Activated T-cell treated with anti-CD3 and anti-CD28 coated beads, Interleukin-2, amount 50 U/mL, for 24 hours (primary cell): Measurements from ENCODE around the gene CDH10.

Experiments
- DNase-seq: peaks from one replicate; pipeline ENCODE4 v3.0.0-alpha.2; 2020
- H3K27ac Mint-ChIP-seq: 2 replicates; pipeline ENCODE4 v1.8.0; 2020; ENCODE audit warnings: mild to moderate bottlenecking, mixed read lengths
- H3K27me3 Mint-ChIP-seq: 2 replicates; pipeline ENCODE4 v1.8.0; 2020; ENCODE audit warnings: mixed read lengths
- H3K36me3 Mint-ChIP-seq: 2 replicates; pipeline ENCODE4 v1.8.0; 2020; ENCODE audit warnings: low read depth, mixed read lengths
- H3K4me1 Mint-ChIP-seq: 2 replicates; pipeline ENCODE4 v1.8.0; 2020; ENCODE audit warnings: low read depth, mixed read lengths
- H3K4me3 Mint-ChIP-seq: 2 replicates; pipeline ENCODE4 v1.8.0; 2020; ENCODE audit warnings: mild to moderate bottlenecking, moderate library complexity, mixed read lengths
- H3K9me3 Mint-ChIP-seq: 2 replicates; pipeline ENCODE4 v1.8.0; 2020; ENCODE audit warnings: mixed read lengths

CDH10 gene

DNA sequence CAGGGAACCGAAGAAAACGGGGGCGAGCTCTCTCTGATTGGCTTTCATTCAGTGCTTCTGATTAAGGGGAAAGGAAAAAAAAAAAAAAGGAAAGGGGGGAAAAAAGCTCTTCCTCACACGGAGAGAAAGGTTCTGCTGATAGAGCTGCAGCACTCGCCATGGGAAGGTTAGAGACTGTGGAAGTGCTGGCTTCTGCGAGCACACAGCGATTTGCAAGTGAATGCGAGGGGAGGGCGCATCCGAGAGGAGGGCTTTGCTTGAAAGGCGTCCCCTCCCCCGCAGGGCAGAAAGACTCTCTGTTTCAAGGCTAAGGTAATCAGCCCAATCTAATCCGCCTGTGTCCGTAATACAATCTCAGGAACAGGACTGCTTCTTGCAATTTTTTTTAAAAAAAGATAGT lies at the start of gene CDH10:
CDH10 (minus strand) TSS at position 218 of the 400 bp plus-strand sequence. CDS start 51,488 bp downstream, outside the sequence.
- H3K4me1 Mint-ChIP-seq = no peaks in the 10 kb centered on the region
- no peak for DNase-seq
- no peak within 1 kb of the TSS for H3K27ac Mint-ChIP-seq
- no peaks in the 10 kb centered on the region for H3K27me3 Mint-ChIP-seq
- no peak within 1 kb of the TSS for H3K4me3 Mint-ChIP-seq
- no peaks in the 10 kb centered on the region for H3K36me3 Mint-ChIP-seq
- peaks cover 11% of the 10 kb centered on the region for H3K9me3 Mint-ChIP-seq

DNA sequence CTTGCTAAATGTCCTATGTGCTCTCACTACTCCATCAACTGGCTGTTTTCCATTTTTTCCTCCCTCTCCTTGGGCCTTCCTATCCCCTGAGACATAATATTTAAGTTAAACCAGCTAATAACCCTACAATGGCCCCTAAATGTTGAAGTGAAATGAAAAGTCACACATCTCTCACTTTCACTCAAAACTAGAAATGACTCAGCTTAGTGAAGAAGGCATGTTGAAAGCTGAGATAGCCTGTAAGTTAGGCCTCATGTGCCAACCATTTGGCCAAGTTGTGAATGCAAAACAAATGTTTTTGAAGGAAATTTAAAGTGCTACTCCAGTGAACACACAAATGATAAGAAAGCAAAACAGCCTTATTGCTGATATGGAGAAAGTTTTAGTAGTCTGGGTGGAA lies 48.8 kb upstream of the CDH10 start:
- DNase-seq = no peak
- Mint-ChIP-seq H3K36me3 (no peaks in the 10 kb centered on the region), H3K9me3 (peaks cover 23% of the 10 kb centered on the region), H3K4me1 (no peaks in the 10 kb centered on the region), H3K27ac (no peak overlapping the region), H3K27me3 (no peaks in the 10 kb centered on the region), H3K4me3 (no peak overlapping the region)

DNA sequence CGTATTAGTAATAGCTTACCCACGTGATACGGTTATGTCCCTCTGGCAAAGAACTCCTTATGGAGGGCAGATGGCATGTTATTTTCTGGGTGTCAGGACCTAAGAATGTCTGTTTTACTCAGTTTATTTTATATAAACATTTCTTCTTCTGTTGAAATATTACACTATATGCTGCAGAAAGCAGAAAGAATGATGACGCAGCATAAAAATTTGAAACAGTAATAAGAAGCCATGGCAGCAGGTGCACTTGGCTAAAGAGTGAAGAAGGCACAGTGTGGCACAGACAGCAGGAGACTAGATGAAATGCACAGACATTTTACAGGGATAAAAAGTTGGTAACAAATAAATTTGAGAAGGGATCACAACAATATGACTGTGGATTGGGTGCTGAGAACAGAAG lies 46.3 kb upstream of the CDH10 start:
- Mint-ChIP-seq H3K27me3 (no peaks in the 10 kb centered on the region), H3K4me3 (no peak overlapping the region), H3K9me3 (peaks cover 23% of the 10 kb centered on the region), H3K4me1 (no peaks in the 10 kb centered on the region), H3K27ac (no peak overlapping the region), H3K36me3 (no peaks in the 10 kb centered on the region)
- no peak for DNase-seq

DNA sequence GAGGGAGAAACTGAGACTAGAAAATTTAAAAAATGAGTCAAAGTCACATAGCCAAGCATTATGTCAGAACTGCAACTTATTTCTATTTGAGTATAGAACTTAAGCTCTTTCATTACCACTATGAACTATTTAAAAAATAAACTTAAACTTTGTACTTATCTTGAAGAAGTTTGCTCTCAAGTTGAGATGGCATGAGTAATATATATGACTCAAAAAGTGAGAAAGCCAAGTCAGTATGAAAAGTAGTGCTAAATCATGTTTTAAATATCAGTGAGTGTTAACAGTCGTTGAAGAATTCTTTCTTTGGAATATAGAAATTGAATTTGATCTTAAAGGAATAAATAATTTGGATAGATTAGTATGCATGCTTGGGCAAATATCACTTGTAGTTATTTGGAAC lies 36.3 kb upstream of the CDH10 start:
- Mint-ChIP-seq H3K4me1 (no peaks in the 10 kb centered on the region), H3K27ac (no peak overlapping the region), H3K4me3 (no peak overlapping the region), H3K36me3 (no peaks in the 10 kb centered on the region), H3K9me3 (peaks cover 21% of the 10 kb centered on the region), H3K27me3 (no peaks in the 10 kb centered on the region)
- no peak for DNase-seq

DNA sequence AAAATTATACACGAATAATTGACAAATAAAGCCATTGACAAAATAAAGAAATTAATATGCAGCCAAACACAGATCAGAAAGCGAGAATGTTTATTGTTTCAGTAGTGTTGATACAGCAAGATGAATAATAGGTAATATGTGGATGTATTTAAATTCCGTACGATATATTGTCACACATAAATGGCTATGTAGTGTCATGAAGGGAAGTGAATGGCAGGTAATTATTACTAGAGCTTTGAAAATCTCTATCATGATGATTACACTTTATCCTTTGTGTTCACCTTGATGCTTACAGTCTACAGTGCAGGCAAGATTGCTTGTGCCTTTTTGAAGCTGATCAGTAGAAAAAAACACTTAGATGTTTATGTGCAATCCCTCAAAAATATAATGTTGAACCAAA lies 23.3 kb upstream of the CDH10 start:
- Mint-ChIP-seq H3K4me3 (no peak overlapping the region), H3K27ac (no peak overlapping the region), H3K4me1 (no peaks in the 10 kb centered on the region), H3K9me3 (peaks cover 18% of the 10 kb centered on the region), H3K27me3 (no peaks in the 10 kb centered on the region), H3K36me3 (no peaks in the 10 kb centered on the region)
- no peak for DNase-seq

DNA sequence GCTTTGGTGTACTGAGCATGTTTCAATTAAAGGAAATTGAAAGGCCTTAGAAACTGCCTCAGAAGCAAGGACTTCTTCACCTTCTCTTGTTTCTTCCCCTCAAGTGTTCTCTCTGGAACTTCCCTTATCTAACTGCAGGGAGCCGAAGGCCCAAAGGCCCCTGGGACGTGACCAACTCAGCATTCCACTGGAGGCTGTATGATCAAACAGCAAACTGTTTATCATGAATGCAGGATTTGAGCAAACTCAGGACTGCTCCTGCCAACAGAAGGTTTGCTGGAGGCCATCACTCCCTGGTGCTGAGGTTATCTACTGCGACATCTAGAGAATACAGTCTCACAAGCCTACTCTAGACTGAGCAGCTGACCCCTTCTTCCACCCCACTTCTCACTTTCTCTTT lies 4.8 kb upstream of the CDH10 start:
- H3K27ac Mint-ChIP-seq = no peak overlapping the region
- no peaks in the 10 kb centered on the region for H3K27me3 Mint-ChIP-seq
- H3K4me1 Mint-ChIP-seq = no peaks in the 10 kb centered on the region

DNA sequence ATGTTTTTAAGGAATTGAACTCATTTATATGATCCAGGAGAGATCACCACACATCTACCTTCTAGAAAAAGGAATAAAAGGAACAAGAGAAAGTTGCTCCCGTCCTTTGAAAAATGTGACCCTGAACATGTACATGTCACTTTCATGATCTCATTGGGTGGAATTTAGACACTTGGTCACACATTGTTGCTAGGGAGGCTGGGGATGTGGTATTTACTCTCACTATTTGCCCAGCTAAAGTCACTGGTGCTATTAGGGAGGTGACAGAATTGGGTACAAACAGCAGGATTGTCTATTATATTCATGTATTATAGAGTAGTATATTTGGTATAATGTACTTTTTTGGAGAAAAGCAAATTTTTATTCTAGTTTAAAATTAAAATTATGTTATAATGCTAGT lies 2.1 kb upstream of the CDH10 start:
- no peaks in the 10 kb centered on the region for H3K4me1 Mint-ChIP-seq
- no peaks in the 10 kb centered on the region for H3K36me3 Mint-ChIP-seq
- peaks cover 11% of the 10 kb centered on the region for H3K9me3 Mint-ChIP-seq
- H3K27ac Mint-ChIP-seq = no peak overlapping the region
- H3K27me3 Mint-ChIP-seq = no peaks in the 10 kb centered on the region
- no peak for DNase-seq
- H3K4me3 Mint-ChIP-seq = no peak overlapping the region

More for the DNA sequence above, 4.8 kb upstream of the CDH10 start:
- Mint-ChIP-seq H3K36me3 (no peaks in the 10 kb centered on the region), H3K4me3 (no peak overlapping the region), H3K9me3 (peaks cover 14% of the 10 kb centered on the region)
- DNase-seq = no peak

DNA sequence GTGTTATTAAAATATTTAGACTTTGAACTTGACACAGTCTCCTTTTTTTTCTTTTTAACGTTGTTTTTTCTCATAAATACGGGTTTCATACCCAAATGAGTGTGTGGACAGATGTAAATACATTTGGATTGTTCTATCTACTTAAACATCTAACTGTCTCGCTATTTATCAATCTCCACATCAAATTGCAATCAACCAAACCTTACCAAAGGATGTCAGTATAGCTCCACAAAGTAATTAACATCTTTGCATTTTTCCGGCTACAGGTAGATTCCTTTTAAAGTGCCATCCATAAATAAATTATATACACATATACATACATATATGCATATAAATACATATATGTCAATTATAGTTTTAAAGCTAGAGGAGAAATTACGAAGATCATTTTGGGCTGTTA lies 705 bp upstream of the CDH10 start:
- Mint-ChIP-seq H3K4me3 (no peak overlapping the region), H3K27ac (no peak overlapping the region), H3K27me3 (no peaks in the 10 kb centered on the region), H3K4me1 (no peaks in the 10 kb centered on the region), H3K9me3 (peaks cover 11% of the 10 kb centered on the region), H3K36me3 (no peaks in the 10 kb centered on the region)
- no peak for DNase-seq

DNA sequence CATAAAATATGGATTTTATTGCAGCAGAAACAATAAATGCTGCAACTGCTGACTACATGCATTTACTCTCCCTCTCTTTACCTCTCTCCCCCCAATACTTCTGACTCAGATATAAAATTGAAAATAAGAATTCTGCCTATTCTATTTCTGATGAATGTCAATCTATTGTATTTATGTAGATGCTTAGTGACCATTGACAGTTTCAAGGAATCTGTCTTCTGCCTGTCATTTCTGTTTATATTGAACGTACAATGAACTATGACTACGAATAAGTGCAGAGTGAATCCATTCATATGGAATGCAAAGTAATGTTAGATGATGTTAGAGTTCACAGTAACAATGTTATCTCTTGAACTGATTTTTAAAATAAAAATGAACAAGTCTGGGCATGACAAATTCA lies 898 bp downstream of the CDH10 start:
- H3K27me3 Mint-ChIP-seq = no peaks in the 10 kb centered on the region
- peaks cover 7% of the 10 kb centered on the region for H3K9me3 Mint-ChIP-seq
- no peak overlapping the region for H3K4me3 Mint-ChIP-seq
- no peaks in the 10 kb centered on the region for H3K36me3 Mint-ChIP-seq
- no peak overlapping the region for H3K27ac Mint-ChIP-seq
- no peak for DNase-seq
- H3K4me1 Mint-ChIP-seq = no peaks in the 10 kb centered on the region

DNA sequence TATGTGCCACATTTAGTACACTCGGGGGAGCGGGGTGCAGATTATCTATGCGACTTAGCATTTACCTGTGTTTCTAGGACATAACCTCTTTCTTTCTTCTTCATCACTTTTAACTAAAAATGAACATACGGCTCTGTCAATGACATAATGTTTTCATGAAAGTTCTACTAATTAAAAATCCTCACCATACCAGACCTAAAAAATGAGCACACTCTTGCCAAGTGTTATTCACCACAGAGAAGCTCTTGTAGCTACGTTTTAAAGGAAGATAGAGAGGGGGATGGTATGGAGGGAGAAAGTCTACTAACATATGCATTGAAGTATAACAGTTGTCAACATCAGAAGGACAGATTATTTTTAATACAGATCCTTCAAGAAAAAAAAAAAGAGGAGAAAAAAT lies 1.6 kb downstream of the CDH10 start:
- Mint-ChIP-seq H3K27ac (no peak overlapping the region), H3K4me3 (no peak overlapping the region), H3K36me3 (no peaks in the 10 kb centered on the region), H3K4me1 (no peaks in the 10 kb centered on the region), H3K9me3 (peaks cover 5% of the 10 kb centered on the region), H3K27me3 (no peaks in the 10 kb centered on the region)
- DNase-seq = no peak

DNA sequence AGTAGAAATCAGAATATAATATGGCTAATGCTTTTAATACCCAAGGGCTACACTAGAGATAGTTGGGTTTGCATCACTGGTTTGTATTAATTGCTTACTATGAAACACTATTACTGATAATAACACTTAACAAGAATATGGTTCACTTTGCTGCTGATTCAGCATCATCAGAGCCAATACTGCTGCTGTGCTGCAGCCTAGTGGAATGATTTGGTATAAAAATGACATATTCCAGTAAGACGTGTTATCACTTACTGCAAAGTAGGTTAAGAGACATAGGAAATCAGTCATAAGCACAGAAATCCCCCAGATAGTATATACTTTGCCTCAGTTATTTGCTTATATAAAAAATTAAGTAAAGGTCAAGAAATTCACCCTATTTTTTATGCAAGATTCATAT lies 2.8 kb downstream of the CDH10 start:
- no peak overlapping the region for H3K4me3 Mint-ChIP-seq

DNA sequence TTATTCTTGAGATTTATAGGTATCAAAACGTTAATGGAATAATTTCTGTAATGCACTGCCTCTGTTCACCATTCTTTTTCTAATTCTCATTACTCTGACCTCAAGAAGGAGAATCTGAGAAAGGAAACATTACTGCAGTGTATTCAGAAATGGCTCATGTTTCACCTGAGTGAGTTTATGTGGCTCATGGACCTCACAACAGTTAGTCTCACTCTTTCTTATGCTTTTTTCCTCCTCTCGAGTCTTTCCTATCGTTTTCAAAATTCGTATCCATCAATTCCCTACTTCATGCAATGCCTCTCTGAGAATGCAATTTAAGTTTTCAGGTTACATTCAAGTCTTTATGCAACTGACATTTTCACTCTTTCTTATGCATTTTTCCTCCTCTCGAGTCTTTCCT lies 9.6 kb downstream of the CDH10 start:
- Mint-ChIP-seq H3K27ac (no peak overlapping the region), H3K36me3 (no peaks in the 10 kb centered on the region)

More for the DNA sequence above, 2.8 kb downstream of the CDH10 start:
- H3K9me3 Mint-ChIP-seq = peaks cover 3% of the 10 kb centered on the region
- H3K36me3 Mint-ChIP-seq = no peaks in the 10 kb centered on the region
- no peaks in the 10 kb centered on the region for H3K4me1 Mint-ChIP-seq
- DNase-seq = no peak
- H3K27ac Mint-ChIP-seq = no peak overlapping the region
- no peaks in the 10 kb centered on the region for H3K27me3 Mint-ChIP-seq

DNA sequence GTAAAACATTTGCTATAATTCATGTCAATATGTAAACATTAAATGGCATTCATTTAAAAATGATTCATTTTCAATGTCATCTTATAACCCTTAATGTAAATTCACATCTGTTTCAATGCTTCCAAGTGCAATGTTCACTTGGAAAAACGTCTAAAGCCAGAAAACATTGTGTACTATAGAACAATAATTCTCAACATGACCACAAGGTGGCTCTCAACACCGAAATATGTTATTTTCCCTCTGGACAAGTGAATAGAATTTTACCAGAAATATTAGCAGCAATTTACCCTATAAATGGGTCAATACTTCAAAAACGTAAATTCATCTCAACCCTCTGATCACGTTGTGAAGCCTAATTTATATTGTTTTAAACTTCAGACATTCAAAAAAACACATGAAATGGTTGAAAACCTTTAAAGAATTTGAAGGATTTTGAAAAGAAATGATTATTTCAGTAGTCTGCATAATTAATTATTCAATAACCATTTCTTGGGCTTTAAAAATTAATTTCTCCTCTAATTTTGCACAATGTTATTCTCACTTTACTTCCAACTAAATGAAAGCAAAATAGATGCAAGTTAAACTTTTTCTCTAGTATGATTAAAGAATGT lies 11.0 kb downstream of the CDH10 start:
- Mint-ChIP-seq H3K36me3 (no peaks in the 10 kb centered on the region), H3K9me3 (peaks cover 5% of the 10 kb centered on the region), H3K4me3 (no peak overlapping the region), H3K27ac (no peak overlapping the region), H3K27me3 (no peaks in the 10 kb centered on the region), H3K4me1 (no peaks in the 10 kb centered on the region)
- no peak for DNase-seq

More for the DNA sequence above, 9.6 kb downstream of the CDH10 start:
- no peak for DNase-seq
- Mint-ChIP-seq H3K27me3 (no peaks in the 10 kb centered on the region), H3K4me1 (no peaks in the 10 kb centered on the region), H3K9me3 (no peaks in the 10 kb centered on the region), H3K4me3 (no peak overlapping the region)

DNA sequence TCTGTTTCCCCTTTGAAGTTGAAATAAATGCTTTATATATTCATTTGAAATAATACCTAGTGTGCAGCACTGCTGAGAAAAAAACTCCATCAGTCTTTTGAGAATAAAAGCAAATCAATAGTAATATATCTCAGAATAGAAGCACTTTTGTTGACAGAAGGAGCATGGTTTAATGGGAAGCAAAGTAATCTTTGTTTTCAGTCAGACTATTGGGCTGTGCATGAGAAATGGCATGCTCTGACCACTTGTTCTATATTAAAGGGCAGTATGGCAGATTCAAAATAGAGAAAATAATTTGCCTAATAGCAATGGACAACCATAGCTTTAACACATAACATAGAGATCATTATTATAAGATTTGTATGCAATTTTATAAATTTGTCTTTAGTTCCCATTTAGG lies 12.4 kb downstream of the CDH10 start:
- Mint-ChIP-seq H3K9me3 (peaks cover 5% of the 10 kb centered on the region), H3K4me3 (no peak overlapping the region), H3K36me3 (no peaks in the 10 kb centered on the region), H3K27me3 (no peaks in the 10 kb centered on the region), H3K27ac (no peak overlapping the region), H3K4me1 (no peaks in the 10 kb centered on the region)
- DNase-seq = no peak

DNA sequence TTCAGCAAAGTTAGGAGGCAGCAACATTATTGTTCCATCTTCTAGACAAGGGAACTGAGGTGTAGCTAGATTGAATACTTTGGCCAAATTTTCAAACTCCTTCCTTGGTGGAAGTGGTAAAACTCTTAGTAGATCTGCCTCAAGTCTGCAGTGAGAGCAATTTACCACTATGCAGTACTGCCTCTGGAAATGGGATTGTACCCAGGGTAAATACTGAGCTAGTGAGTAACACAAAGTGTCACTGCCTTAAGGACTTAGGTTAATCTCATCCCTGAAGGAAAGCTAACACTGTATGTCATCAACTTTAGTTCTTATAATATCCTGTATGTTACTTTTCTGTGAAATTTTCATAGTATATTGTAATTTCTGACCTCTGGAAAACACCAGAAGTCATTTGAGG lies 13.9 kb downstream of the CDH10 start:
- Mint-ChIP-seq H3K27me3 (no peaks in the 10 kb centered on the region), H3K9me3 (peaks cover 5% of the 10 kb centered on the region), H3K27ac (no peak overlapping the region), H3K4me3 (no peak overlapping the region), H3K36me3 (no peaks in the 10 kb centered on the region), H3K4me1 (no peaks in the 10 kb centered on the region)
- no peak for DNase-seq

DNA sequence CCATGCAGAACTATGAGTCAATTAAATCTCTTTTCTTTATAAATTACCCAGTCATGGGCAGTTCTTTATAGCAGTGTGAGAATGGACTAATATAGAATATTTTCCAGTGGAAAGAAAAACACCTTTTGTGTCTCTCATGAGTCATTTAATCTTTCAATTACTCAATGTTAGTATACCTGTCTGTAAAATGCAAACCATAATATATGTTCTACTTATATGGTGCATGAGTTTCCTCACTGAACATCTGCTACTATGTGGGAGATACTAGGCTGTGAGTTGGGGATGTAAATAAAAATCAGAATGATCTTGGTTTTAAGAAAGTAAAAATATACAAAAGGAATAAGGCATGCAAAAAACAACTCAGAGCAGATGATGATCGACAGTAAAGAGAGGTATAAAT lies 15.0 kb downstream of the CDH10 start:
- Mint-ChIP-seq H3K4me3 (no peak overlapping the region), H3K27ac (no peak overlapping the region), H3K36me3 (no peaks in the 10 kb centered on the region), H3K4me1 (no peaks in the 10 kb centered on the region), H3K27me3 (no peaks in the 10 kb centered on the region), H3K9me3 (peaks cover 5% of the 10 kb centered on the region)
- no peak for DNase-seq
